WTC11 (cell line): ENCODE measurements around the gene C10orf71.

Source experiments
- HMGXB4 ChIP-seq: sonication (generic); formaldehyde crosslinking; IDR thresholded peaks from 2 replicates; pipeline ENCODE4 v1.8.1; 2023; ENCODE audit warnings: mild to moderate bottlenecking, moderate library complexity, missing genetic modification reagents
- TF ChIP-seq, protein P1 (sequence below): fragments of 200-600 bp; IDR thresholded peaks from 2 replicates; pipeline ENCODE4 v1.8.0; 2022; ENCODE audit warnings: antibody characterized with exemption

DNA sequence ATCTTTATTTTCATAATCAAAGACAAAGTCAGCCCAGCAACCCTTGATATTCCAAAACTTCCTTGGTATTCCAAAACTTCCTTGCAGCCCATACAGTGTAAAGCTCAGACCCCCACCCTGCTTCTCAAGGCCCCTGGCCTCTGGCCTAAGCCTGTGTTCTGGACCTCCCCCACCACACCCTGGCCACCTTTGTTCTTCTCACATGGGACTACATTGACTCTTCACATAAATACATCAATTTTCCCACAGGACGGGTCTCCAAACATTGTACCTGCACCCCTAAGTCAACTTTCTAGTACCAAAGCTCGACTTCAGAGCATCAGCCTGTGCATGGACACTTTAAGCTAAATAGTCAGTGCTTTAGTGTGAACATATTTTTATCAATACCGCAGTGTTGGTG lies 56.3 kb downstream of the C10orf71 start:
- TF ChIP-seq HMGXB4 (CRISPR knock-in tag), result no peak
- TF ChIP-seq, protein P1, sequence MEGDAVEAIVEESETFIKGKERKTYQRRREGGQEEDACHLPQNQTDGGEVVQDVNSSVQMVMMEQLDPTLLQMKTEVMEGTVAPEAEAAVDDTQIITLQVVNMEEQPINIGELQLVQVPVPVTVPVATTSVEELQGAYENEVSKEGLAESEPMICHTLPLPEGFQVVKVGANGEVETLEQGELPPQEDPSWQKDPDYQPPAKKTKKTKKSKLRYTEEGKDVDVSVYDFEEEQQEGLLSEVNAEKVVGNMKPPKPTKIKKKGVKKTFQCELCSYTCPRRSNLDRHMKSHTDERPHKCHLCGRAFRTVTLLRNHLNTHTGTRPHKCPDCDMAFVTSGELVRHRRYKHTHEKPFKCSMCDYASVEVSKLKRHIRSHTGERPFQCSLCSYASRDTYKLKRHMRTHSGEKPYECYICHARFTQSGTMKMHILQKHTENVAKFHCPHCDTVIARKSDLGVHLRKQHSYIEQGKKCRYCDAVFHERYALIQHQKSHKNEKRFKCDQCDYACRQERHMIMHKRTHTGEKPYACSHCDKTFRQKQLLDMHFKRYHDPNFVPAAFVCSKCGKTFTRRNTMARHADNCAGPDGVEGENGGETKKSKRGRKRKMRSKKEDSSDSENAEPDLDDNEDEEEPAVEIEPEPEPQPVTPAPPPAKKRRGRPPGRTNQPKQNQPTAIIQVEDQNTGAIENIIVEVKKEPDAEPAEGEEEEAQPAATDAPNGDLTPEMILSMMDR, result no peak
